ENCODE measurements around the gene ALX4. TPM values are rescaled to one million over a fixed set of nuclear protein-coding genes. Genes with fewer than 3 reads are reported as not detected.

Gene ALX4
- total RNA-seq, 2 donors from 2014 or later: 0.17 to 0.36 TPM

DNA sequence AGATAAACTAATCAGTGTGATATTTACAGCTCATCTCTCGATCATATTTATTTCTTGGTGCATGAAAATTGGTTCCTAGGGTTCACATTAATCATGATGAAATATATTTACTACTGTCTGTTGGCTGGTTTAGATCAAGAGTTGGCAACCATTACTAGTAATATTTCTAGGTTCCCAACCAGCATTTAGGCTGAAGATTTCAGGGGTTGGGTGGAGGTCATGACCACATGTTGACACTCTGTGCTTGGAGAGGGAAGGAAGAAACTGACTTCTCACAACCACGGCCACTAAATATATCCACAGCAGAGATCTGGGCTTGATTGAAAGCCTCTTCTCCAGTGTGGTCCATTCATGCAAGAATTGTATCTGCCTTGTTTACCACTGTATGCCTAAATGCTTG lies 87.9 kb downstream of the ALX4 start:
- Histone ChIP-seq H3K9me3 (no peaks in the 10 kb centered on the region), H3K4me3 (no peak overlapping the region), H3K27ac (no peak overlapping the region), H3K36me3 (no peaks in the 10 kb centered on the region), H3K4me1 (replicated peaks) (no peaks in the 10 kb centered on the region), H3K27me3 (replicated peaks; ENCODE audit: insufficient read depth) (no peaks in the 10 kb centered on the region)
- no peak for TF ChIP-seq POLR2AphosphoS5 (IDR thresholded peaks at IDR 0.05)
- DNase-seq (ENCODE audit: low spot score): no peak
- 87% methylated on average over 2 of the region's 2 CpGs for WGBS
- intact Hi-C loops (cut with DNase I): no loop called here

DNA sequence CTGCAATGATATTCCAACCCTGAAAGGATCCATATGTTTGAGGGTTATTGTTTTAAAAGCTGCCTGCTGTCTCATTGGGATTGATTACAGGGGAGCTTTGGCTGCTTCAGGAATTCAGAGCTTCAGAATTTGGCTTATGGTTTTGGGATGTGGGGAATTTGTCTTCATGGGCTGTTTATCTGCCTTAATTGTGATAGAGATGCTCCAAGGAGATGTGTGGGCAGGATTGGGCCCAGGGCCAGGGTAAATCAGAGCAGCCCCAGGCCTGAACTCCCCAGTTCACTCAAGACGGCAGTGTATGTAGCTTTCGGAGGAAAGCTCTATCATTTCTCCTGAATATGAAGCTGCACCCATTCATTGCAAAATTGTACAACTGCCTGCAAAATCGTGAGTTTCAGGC lies 88.5 kb downstream of the ALX4 start:
- H3K36me3 ChIP-seq: no peaks in the 10 kb centered on the region
- no peak for TF ChIP-seq POLR2AphosphoS5 (IDR thresholded peaks at IDR 0.05)
- H3K27ac ChIP-seq: no peak overlapping the region
- no peaks in the 10 kb centered on the region for H3K4me1 ChIP-seq (replicated peaks)
- H3K27me3 ChIP-seq (replicated peaks; ENCODE audit: insufficient read depth): no peaks in the 10 kb centered on the region
- no peak overlapping the region for H3K4me3 ChIP-seq
- 80% methylated on average over 3 of the region's 3 CpGs for WGBS
- intact Hi-C loops (cut with DNase I): no loop called here
- no peak for DNase-seq (ENCODE audit: low spot score)
- no peaks in the 10 kb centered on the region for H3K9me3 ChIP-seq

DNA sequence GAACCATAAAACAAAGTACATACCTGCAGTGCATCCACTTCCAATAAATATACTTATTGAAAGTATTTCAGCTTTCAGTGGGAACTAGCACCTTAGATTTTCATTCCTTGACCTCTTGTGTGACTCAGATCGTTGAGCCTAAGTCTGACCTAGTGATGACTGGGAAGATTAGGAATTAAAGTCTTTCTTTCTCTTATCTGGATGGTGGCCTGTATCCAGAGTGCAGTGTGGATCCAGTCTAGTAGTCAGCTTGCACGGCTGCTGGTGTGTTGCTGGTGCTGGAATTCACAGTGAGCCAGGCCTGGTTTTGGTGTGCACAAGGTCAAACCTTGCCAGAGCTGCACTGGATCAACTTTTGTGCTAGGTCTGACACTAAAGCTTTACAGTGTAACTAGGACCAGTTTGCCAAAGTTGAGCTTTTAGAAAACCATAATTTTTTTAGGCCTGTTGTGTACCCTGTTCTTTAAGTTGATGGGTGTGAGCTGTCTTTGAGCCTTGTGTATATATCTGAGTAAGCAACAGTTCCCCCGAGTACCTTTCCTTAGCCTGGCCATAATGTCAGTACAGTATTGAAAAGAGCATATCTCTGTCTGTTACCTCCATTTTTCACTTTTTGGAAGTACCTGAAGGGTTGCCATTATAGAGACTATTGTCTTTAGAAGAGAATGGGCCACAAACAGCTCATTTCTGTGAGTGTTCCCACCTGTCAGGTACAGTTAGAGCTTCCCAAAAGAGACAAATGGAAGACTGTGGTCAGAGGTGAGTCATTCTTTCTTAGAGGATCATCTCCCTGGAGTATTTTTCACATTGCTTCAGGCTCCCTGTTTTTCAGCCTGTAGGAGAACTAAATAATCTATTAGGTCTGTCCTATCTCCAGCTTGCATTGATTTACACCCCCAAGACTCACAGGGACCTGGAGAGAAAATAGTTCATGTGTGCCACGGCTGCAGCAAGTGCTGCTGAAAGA lies 89.8 kb downstream of the ALX4 start:
- 73% methylated on average over 4 of the region's 4 CpGs for WGBS
- no peak overlapping the region for H3K4me3 ChIP-seq
- H3K27me3 ChIP-seq (replicated peaks; ENCODE audit: insufficient read depth): no peaks in the 10 kb centered on the region
- no peak for DNase-seq (ENCODE audit: low spot score)
- H3K4me1 ChIP-seq (replicated peaks): no peaks in the 10 kb centered on the region
- TF ChIP-seq, protein P1, sequence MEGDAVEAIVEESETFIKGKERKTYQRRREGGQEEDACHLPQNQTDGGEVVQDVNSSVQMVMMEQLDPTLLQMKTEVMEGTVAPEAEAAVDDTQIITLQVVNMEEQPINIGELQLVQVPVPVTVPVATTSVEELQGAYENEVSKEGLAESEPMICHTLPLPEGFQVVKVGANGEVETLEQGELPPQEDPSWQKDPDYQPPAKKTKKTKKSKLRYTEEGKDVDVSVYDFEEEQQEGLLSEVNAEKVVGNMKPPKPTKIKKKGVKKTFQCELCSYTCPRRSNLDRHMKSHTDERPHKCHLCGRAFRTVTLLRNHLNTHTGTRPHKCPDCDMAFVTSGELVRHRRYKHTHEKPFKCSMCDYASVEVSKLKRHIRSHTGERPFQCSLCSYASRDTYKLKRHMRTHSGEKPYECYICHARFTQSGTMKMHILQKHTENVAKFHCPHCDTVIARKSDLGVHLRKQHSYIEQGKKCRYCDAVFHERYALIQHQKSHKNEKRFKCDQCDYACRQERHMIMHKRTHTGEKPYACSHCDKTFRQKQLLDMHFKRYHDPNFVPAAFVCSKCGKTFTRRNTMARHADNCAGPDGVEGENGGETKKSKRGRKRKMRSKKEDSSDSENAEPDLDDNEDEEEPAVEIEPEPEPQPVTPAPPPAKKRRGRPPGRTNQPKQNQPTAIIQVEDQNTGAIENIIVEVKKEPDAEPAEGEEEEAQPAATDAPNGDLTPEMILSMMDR (IDR thresholded peaks at IDR 0.05): no peak
- no peak for TF ChIP-seq POLR2AphosphoS5 (IDR thresholded peaks at IDR 0.05)
- TF ChIP-seq POLR2A (IDR thresholded peaks at IDR 0.05): no peak
- H3K36me3 ChIP-seq: no peaks in the 10 kb centered on the region
- intact Hi-C loops (cut with DNase I): no loop called here
- H3K9me3 ChIP-seq: no peaks in the 10 kb centered on the region
- no peak overlapping the region for H3K27ac ChIP-seq

DNA sequence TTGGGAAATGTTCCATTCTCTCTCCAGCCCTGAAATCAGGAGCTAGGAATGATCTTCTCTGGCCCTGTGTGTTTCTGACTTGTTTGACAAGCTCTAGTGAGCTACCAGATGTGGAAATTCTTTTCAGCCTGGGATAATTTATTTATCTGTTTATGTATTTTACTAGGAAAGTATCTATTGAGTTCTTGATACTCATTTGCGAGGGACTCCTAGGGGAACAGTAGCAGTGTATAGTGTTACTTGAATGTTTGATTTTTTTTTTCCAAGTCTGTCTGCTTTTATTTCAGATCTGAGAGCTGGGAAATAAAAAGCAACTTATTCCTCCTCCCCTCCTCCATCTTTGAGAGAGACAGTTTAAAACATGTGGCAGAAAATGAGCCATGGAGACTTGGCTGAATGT lies 92.5 kb downstream of the ALX4 start:
- whole genome bisulfite sequencing: 71% methylated on average over 1 of the region's 1 CpG
- no peak overlapping the region for H3K27ac ChIP-seq
- H3K9me3 ChIP-seq: no peaks in the 10 kb centered on the region
- no peaks in the 10 kb centered on the region for H3K36me3 ChIP-seq
- intact Hi-C loops (cut with DNase I): no loop called here
- TF ChIP-seq POLR2AphosphoS5 (IDR thresholded peaks at IDR 0.05) (no peak), POLR2A (IDR thresholded peaks at IDR 0.05) (no peak)
- TF ChIP-seq, protein P1 (IDR thresholded peaks at IDR 0.05): no peak
- no peaks in the 10 kb centered on the region for H3K4me1 ChIP-seq (replicated peaks)
- no peak for DNase-seq (ENCODE audit: low spot score)
- H3K27me3 ChIP-seq (replicated peaks; ENCODE audit: insufficient read depth): no peaks in the 10 kb centered on the region
- no peak overlapping the region for H3K4me3 ChIP-seq

DNA sequence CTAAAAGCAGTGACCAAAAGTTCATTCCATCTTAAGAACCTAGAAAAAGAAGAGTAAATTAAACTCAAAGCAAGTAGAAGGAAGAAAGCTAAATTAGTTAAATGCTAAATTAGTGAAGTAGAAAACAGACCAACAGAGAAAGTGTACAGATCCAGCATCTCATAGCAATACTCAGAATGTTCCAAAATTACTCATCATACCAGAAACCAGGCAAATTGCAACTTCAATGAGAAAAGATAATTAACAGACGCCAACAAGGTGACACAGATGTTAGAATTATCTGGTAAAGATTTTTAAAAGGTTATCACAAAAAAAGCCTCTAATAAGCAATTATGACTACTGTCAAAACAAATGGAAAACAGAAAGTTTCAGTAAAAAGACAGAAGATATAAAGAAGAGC lies 96.8 kb downstream of the ALX4 start:
- 90% methylated on average over 1 of the region's 1 CpG for WGBS
- no peaks in the 10 kb centered on the region for H3K4me1 ChIP-seq (replicated peaks)
- H3K4me3 ChIP-seq: no peak overlapping the region
- DNase-seq (ENCODE audit: low spot score): no peak
- TF ChIP-seq, protein P1 (IDR thresholded peaks at IDR 0.05): no peak
- TF ChIP-seq POLR2A (IDR thresholded peaks at IDR 0.05): no peak
- no peak for TF ChIP-seq POLR2AphosphoS5 (IDR thresholded peaks at IDR 0.05)
- no peaks in the 10 kb centered on the region for H3K9me3 ChIP-seq
- H3K36me3 ChIP-seq: no peaks in the 10 kb centered on the region
- H3K27me3 ChIP-seq (replicated peaks; ENCODE audit: insufficient read depth): no peaks in the 10 kb centered on the region
- H3K27ac ChIP-seq: no peak overlapping the region
- intact Hi-C loops (cut with DNase I): no loop called here

DNA sequence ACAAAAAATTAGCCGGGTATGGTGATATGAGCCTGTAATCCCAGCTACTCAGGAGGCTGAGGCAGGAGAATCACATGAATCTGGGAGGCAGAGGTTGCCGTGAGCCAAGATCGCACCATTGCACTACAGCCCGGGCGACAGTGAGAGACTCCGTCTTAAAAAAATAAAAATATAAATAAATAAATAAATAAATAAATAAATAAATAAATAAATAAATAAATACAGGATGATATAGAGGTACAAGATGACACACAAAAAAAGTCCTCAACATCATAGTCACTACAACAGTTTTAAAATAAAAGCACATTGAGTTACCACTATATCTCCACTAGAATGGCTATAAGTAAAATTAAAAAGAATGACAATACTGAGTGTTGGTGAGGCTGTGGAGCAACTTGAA lies 97.8 kb downstream of the ALX4 start:
- H3K36me3 ChIP-seq: no peaks in the 10 kb centered on the region
- 98% methylated on average over 6 of the region's 6 CpGs for WGBS
- no peak overlapping the region for H3K27ac ChIP-seq
- H3K4me1 ChIP-seq (replicated peaks): no peaks in the 10 kb centered on the region
- no peak overlapping the region for H3K4me3 ChIP-seq
- no peaks in the 10 kb centered on the region for H3K9me3 ChIP-seq
- intact Hi-C loops (cut with DNase I): no loop called here
- H3K27me3 ChIP-seq (replicated peaks; ENCODE audit: insufficient read depth): no peaks in the 10 kb centered on the region
- TF ChIP-seq POLR2AphosphoS5 (IDR thresholded peaks at IDR 0.05) (no peak), POLR2A (IDR thresholded peaks at IDR 0.05) (no peak)
- TF ChIP-seq, protein P1 (IDR thresholded peaks at IDR 0.05): no peak
- DNase-seq (ENCODE audit: low spot score): no peak
